ENCODE data around the gene PSPH. TPM values are rescaled to one million over a fixed set of nuclear protein-coding genes. Genes with fewer than 3 reads are reported as not detected.

PSPH gene
- total RNA-seq, 4 donors from 2014 or later, result 13.9 to 46.7 (median 27.9) TPM

GRCh38 chr7:55970561-55970960 is 80.7 kb downstream of the PSPH start:
- Histone ChIP-seq H3K4me1 (peaks cover 6 to 38% (median 9%) of the 10 kb centered on the region in 3 donors), H3K27me3 (no peaks in the 10 kb centered on the region), H3K27ac (no peak overlapping the region), H3K4me3 (no peak overlapping the region), H3K9me3 (no peaks in the 10 kb centered on the region), H3K36me3 (peaks cover 0 to 30% (median 0%) of the 10 kb centered on the region in 3 donors)
- WGBS, 2 donors, result 79 to 81% methylated on average over 7 of the region's 7 CpGs
- TF ChIP-seq POLR2A (IDR thresholded peaks at IDR 0.05) (no peak), CTCF (IDR thresholded peaks at IDR 0.05) (no peak)
- no peak for DNase-seq
- intact Hi-C loops (cut with DNase I), result no loop called here

- Histone ChIP-seq H3K4me3 (no peak overlapping the region), H3K27me3 (no peaks in the 10 kb centered on the region), H3K9me3 (no peaks in the 10 kb centered on the region), H3K27ac (no peak overlapping the region), H3K36me3 (peaks cover 0 to 30% (median 0%) of the 10 kb centered on the region in 3 donors), H3K4me1 (peaks cover 6 to 46% (median 12%) of the 10 kb centered on the region in 3 donors)
- no peak for DNase-seq
- WGBS, 2 donors, result 83 to 87% methylated on average over 4 to 8 of the region's 11 CpGs
- no peak for TF ChIP-seq CTCF (IDR thresholded peaks at IDR 0.05)
- TF ChIP-seq POLR2A (IDR thresholded peaks at IDR 0.05), result no peak
- intact Hi-C loops (cut with DNase I), result loop anchor here (10.0 kb wide), 1 partner anchor 85 kb away; the partner anchor contains the start of gene ZNF713
Observed at GRCh38 chr7:55969391-55969790, 81.9 kb downstream of the PSPH start.

- WGBS, 2 donors, result 84 to 92% methylated on average over 6 of the region's 6 CpGs
- Histone ChIP-seq H3K27ac (peak overlapping the region in 3 of 4 donors; percentile 92 to 98 (median 98)), H3K27me3 (no peaks in the 10 kb centered on the region), H3K36me3 (peaks cover 0 to 30% (median 0%) of the 10 kb centered on the region in 3 donors), H3K9me3 (no peaks in the 10 kb centered on the region), H3K4me3 (no peak overlapping the region), H3K4me1 (peaks cover 11 to 53% (median 19%) of the 10 kb centered on the region in 3 donors)
- DNase-seq, result no peak
- TF ChIP-seq POLR2A (IDR thresholded peaks at IDR 0.05) (no peak), CTCF (IDR thresholded peaks at IDR 0.05) (no peak)
- intact Hi-C loops (cut with DNase I), result loop anchor here (10.0 kb wide), 1 partner anchor 82 kb away; the partner anchor contains the start of gene ZNF713
Observed at GRCh38 chr7:55966851-55967250, 84.4 kb downstream of the PSPH start.

- Histone ChIP-seq H3K36me3 (peaks cover 0 to 30% (median 0%) of the 10 kb centered on the region in 3 donors), H3K9me3 (no peaks in the 10 kb centered on the region), H3K4me3 (peak overlapping the region in 3 of 4 donors; percentile 4 to 91 (median 78)), H3K27me3 (no peaks in the 10 kb centered on the region), H3K27ac (peak overlapping the region; percentile 92 to 99 (median 98)), H3K4me1 (peaks cover 11 to 45% (median 19%) of the 10 kb centered on the region in 3 donors)
- TF ChIP-seq POLR2A (IDR thresholded peaks at IDR 0.05) (no peak), CTCF (IDR thresholded peaks at IDR 0.05) (no peak)
- 38 to 47% methylated on average over 13 of the region's 13 CpGs for WGBS, 2 donors
- intact Hi-C loops (cut with DNase I), result loop anchor here (10.0 kb wide), 1 partner anchor 81 kb away; the partner anchor contains the start of gene ZNF713
- DNase-seq, result no peak
Observed at GRCh38 chr7:55965805-55966421, 85.3 kb downstream of the PSPH start.

GRCh38 chr7:55965100-55965470 is 86.2 kb downstream of the PSPH start:
- peak overlapping the region; percentile 50 to 91 (median 81) for H3K4me3 ChIP-seq
- peaks cover 0 to 23% (median 0%) of the 10 kb centered on the region in 3 donors for H3K36me3 ChIP-seq
- TF ChIP-seq POLR2A (IDR thresholded peaks at IDR 0.05) (no peak), CTCF (IDR thresholded peaks at IDR 0.05) (no peak)
- peak overlapping the region; percentile 92 to 99 (median 98) for H3K27ac ChIP-seq
- H3K4me1 ChIP-seq, result peaks cover 11 to 38% (median 19%) of the 10 kb centered on the region in 3 donors
- H3K9me3 ChIP-seq, result no peaks in the 10 kb centered on the region
- intact Hi-C loops (cut with DNase I), result loop anchor here (10.0 kb wide), 1 partner anchor 80 kb away; the partner anchor contains the start of gene ZNF713
- no peaks in the 10 kb centered on the region for H3K27me3 ChIP-seq
- DNase-seq, result no peak
- 2 to 3% methylated on average over 8 to 10 of the region's 14 CpGs for WGBS, 2 donors
